Middle frontal gyrus (tissue), 1 donor: ENCODE measurements around the gene FKBP7.
"Not testable (repeated sequence)": the region's sequence is repeated elsewhere in the genome, so short reads cannot be mapped to it uniquely, and the experiment has no call there.

ENCODE experiments used
- DNase-seq: peaks from one replicate; pipeline ENCODE4 v3.0.0-alpha.2; 2015; ENCODE audit warnings: low spot score; ENCODE audit errors: extremely low spot score

FKBP7 gene

GRCh38 chr2:178449700-178450523 is 28.5 kb downstream of the FKBP7 start:
- no peak for DNase-seq

GRCh38 chr2:178448968-178449661 is 29.3 kb downstream of the FKBP7 start:
- DNase-seq, result no peak

DNA sequence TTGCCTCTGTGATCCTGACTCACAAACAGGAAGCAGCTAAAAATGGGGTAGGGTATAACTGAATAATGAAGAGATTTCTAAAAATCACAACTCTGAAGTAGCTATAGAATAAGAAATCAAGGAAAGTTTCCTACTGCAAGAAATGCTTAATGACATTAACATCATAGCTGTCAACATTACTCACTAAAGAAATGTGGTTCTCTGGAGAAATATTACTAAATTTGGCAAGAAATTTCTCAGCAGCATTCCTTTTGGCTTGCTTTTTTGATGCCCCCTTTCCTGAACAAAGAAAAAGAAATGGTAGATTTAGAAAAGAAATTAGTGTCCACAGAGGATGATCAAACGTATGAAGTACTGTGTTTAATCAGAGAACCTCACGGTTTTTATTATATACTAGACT is 37.0 kb downstream of the FKBP7 start:
- DNase-seq, result no peak

DNA sequence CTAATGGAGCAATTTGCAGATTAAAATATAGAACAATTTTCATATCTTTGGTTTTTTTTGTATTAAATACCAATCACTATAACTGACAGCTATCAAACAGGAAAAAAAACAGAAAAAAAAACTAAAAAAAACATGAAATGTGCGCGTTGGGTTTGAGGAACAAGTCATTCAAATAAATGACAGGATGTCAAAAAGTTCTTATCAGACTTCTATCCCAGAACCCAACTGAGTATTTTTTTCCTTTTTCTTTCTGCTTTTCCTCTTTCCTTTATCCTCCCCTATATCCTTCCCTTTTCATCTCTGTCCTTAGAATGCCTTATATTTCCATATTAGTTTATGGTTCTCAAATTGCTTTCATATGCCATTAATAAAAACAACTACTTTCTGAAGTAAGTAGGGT is 41.7 kb downstream of the FKBP7 start:
- no peak for DNase-seq

GRCh38 chr2:178429336-178429735 is 49.1 kb downstream of the FKBP7 start:
- DNase-seq, result no peak

DNA sequence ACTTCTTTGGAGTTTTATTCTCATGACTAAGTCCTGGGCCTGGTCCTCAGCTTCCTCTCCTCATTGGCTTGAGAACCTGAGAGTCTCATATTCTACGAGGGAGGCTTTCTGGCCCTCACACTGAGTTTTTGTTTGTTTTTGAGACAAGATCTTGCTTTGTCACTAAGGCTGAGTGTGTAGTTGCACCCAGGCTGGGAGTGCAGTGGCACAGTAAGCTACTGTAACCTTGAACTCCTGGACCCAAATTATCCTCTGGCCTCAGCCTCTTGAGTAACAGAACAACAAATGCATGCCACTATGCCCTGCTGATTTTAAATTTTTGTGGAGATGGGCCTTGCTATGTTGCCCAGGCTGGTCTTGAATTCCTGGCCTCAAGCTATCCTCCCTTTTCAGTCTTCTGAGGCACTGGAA is 50.0 kb downstream of the FKBP7 start:
- no peak for DNase-seq

DNA sequence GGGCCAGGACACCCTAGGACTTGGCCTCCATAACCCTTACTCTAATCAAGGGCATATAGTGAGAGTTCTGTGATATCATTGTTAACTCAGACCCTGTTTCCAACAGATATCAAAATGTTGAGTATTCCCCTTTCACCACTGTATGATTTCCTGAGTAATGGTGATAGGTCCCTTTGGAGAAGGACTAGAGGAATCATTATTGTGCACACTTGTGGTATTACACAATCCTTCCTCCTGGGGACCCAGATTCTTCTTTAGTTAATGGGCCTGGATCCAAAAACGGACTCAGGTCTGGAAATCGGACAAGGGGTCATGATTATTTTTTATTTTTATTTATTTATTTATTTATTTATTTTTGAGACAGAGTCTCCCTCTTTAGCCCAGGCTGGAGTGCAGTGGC is 50.9 kb downstream of the FKBP7 start:
- no peak for DNase-seq

DNA sequence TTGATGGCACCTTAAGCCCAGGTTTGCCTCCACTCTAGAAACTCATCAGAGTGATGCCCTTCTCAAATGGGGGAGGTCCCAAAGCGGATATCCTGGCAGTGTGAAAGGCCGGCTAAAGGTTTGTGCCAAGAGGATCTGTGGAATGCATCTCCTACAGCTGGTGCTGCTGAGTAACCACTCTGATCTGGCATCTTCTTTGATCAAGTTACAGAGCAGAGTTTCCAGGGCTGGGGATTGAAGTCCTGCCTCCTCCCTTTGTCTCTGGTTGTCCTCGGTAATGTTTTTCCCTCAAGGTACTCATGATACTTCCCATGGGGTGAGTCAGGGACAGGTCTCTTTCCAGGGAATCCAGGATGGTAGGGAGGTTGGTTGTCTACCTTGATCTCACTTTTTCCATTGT is 52.0 kb downstream of the FKBP7 start:
- DNase-seq, result no peak

DNA sequence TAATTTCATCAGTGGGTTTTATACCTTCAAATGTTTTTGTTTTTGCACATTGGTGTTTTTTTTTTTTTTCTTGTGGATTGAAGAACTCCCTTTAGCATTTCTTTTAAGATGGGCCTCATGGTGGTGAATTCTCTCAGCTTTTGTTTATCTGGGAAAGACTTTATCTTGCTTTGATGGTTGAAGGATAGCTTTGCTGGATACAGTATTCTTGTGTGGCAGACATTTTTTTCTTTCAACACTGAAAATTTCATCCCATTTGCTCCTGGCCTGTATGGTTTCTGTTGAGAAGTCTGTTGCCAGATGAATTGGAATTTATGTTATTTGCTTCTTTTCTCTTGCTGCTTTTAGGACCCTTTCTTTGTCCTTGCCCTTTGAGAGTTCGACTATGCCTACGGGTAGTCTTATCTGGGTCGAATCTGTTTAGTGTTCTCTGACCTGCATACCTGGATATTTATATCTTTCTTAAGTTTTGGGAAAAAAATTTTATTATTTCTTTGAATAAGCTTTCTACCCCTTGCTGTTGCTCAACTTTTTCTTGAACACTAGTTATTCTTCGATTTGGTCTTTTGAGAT is 53.1 kb downstream of the FKBP7 start:
- DNase-seq, result no peak

DNA sequence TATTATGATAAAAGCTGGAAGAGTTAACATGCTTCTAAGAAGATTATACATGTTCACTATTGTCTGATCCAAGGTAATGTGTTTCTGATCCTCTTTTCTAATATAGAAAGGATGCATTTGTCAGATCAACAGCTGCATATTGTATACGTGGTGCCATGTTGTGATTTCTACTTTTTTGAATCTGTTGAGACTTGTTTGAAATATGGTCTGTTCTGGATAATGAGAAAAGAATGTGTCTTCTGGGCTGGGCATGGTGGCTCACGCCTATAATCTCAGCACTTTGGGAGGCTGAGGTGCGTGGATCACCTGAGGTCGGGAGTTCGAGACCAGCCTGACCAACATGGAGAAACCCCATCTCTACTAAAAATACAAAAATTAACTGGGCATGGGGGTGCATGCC is 54.7 kb downstream of the FKBP7 start:
- DNase-seq, result not testable (repeated sequence)

- DNase-seq, result no peak
Observed at GRCh38 chr2:178422097-178422496, 56.3 kb downstream of the FKBP7 start.

DNA sequence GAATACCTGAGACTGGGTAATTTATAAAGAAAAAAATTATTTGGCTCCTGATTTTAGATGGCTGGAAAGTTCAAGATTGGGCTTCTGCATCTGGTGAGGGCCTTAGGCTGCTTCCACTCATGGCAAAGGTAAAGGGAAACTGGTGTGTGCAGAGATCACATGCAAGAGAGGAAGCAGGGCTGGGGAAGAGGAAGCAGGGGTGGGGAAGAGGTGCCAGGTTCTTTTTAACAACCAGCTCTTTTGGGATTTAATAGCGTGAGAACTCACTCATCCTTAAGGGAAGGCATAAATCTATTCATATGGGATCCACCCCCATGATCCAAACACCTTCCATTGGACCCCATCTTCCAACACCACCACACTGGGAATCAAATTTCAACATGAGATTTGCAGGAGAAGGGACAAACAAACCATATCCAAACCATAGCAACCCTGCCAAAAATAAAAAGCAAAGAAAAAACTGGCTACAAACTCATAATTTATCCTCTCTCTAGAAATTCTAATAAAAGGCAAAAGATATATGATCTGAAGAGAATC is 57.9 kb downstream of the FKBP7 start:
- no peak for DNase-seq

DNA sequence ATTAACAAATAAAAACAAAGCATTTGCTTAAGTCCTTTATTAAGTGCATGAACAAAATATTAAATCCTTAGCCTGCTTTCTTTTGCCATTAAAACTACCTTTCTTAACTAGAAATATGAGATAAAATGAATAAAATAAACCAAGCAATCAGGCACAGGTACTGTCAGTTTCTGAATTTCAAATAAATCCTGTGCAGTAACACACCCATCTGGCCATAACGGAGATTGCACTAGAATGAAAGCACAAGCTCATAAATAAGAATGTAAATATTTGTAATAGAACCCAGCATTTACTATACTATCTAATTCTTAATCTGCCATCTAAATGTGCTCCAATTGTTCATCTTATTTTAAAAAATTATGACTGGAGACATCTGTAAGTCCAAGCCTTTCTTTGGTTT is 59.3 kb downstream of the FKBP7 start:
- no peak for DNase-seq

GRCh38 chr2:178418426-178418825 is 60.0 kb downstream of the FKBP7 start:
- no peak for DNase-seq

DNA sequence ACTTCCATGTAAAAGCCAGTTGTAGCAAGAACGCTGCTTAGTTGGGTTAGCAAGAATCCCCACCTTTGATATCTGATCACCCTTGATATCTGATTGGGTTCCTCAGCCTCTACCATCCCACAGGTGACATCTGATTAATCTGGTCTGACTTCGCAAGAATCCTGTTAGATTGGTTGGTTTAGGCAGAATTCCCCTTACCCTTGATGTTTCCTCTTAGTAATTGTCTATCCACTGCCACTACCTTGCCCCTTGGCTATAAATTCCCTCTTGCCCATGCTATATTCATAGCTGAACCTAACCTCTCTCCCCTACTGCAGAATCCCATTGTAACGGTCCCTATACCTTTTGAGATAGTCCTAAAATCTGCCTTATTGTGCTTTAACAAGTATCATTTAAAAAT is 60.5 kb downstream of the FKBP7 start:
- no peak for DNase-seq

DNA sequence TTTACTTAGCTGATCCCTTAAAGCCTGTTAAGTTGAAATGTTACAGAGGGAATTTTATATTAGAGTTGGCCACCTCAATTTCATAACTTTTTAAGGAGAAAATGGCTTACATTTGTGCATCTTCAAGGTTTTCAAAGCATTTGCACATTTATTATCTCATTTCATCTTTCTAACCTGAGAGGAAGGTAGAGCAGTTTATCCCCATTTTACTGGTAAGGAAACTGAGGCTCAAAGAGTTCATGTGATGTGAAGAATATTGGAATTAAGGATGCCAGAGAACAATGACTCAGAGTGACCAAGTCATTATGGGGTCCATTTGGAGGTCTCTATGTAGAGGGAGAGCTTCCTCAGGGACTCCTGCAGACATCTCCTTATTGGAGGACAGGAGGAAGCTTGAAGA is 62.4 kb downstream of the FKBP7 start:
- no peak for DNase-seq

GRCh38 chr2:178414266-178415247 is 63.8 kb downstream of the FKBP7 start:
- peak; percentile 67 for DNase-seq
